ENCODE measurements around the gene BLNK. TPM values are rescaled to one million over a fixed set of nuclear protein-coding genes. Genes with fewer than 3 reads are reported as not detected.

The BLNK gene
- total and polyA plus RNA-seq, 2 experiments from 2014 or later, result not detected

- Histone ChIP-seq H3K4me3 (no peak overlapping the region), H2AFZ (no peak overlapping the region), H3K36me3 (ENCODE audit: low read depth) (no peaks in the 10 kb centered on the region), H3K79me2 (ENCODE audit: insufficient read depth) (no peaks in the 10 kb centered on the region), H3F3A (ENCODE audit: insufficient read depth) (no peaks in the 10 kb centered on the region), H3K4me1 (ENCODE audit: insufficient read depth) (no peaks in the 10 kb centered on the region), H3K9me3 (ENCODE audit: low read depth) (no peaks in the 10 kb centered on the region), H3K9me2 (ENCODE audit: insufficient read depth) (no peaks in the 10 kb centered on the region), H3K27me3 (replicated peaks; ENCODE audit: insufficient read depth) (no peaks in the 10 kb centered on the region), H3K4me2 (ENCODE audit: unreplicated experiment) (no peak overlapping the region), H4K20me1 (ENCODE audit: insufficient read depth) (no peaks in the 10 kb centered on the region), H3K27ac (no peak overlapping the region), H3K9ac (no peak overlapping the region)
- TF ChIP-seq EZH2phosphoT487 (IDR thresholded peaks at IDR 0.05; ENCODE audit: insufficient read depth, low read depth) (no peak), EZH2 (IDR thresholded peaks at IDR 0.05; ENCODE audit: insufficient read depth, poor library complexity, severe bottlenecking) (no peak)
- WGBS, 2 experiments (ENCODE audit: low coverage in 1 of 2, low lambda C conversion rate in 2 of 2, missing lambda C conversion rate in 2 of 2), result 28 to 32% methylated on average over 5 of the region's 5 CpGs
- in situ Hi-C loops (cut with MboI), result no loop called here
- DNase-seq, result no peak
Measured at GRCh38 chr10:96252730-96253129, 18.6 kb downstream of the BLNK start.

- 0 to 9% methylated on average over 1 of the region's 1 CpG for WGBS, 2 experiments (ENCODE audit: low coverage in 1 of 2, low lambda C conversion rate in 2 of 2, missing lambda C conversion rate in 2 of 2)
- Histone ChIP-seq H3K9me2 (ENCODE audit: insufficient read depth) (no peaks in the 10 kb centered on the region), H3K9ac (no peak overlapping the region), H3K27me3 (replicated peaks; ENCODE audit: insufficient read depth) (no peaks in the 10 kb centered on the region), H4K20me1 (ENCODE audit: insufficient read depth) (no peaks in the 10 kb centered on the region), H3F3A (ENCODE audit: insufficient read depth) (no peaks in the 10 kb centered on the region), H3K4me2 (ENCODE audit: unreplicated experiment) (no peak overlapping the region), H3K79me2 (ENCODE audit: insufficient read depth) (no peaks in the 10 kb centered on the region), H3K27ac (no peak overlapping the region), H3K4me1 (ENCODE audit: insufficient read depth) (no peaks in the 10 kb centered on the region), H3K9me3 (ENCODE audit: low read depth) (no peaks in the 10 kb centered on the region), H2AFZ (no peak overlapping the region), H3K36me3 (ENCODE audit: low read depth) (no peaks in the 10 kb centered on the region), H3K4me3 (no peak overlapping the region)
- in situ Hi-C loops (cut with MboI), result no loop called here
- no peak for TF ChIP-seq EZH2phosphoT487 (IDR thresholded peaks at IDR 0.05; ENCODE audit: insufficient read depth, low read depth)
- TF ChIP-seq EZH2 (IDR thresholded peaks at IDR 0.05; ENCODE audit: insufficient read depth, poor library complexity, severe bottlenecking), result no peak
- no peak for DNase-seq
Measured at GRCh38 chr10:96250349-96250748, 21.0 kb downstream of the BLNK start.

- Histone ChIP-seq H3K4me3 (no peak overlapping the region), H2AFZ (no peak overlapping the region)
- 32 to 40% methylated on average over 5 of the region's 5 CpGs for WGBS, 2 experiments (ENCODE audit: low coverage in 1 of 2, low lambda C conversion rate in 2 of 2, missing lambda C conversion rate in 2 of 2)
Measured at GRCh38 chr10:96249264-96249663, 22.1 kb downstream of the BLNK start.

GRCh38 chr10:96244354-96244753 lies 27.0 kb downstream of the BLNK start:
- in situ Hi-C loops (cut with MboI), result no loop called here
- TF ChIP-seq EZH2phosphoT487 (IDR thresholded peaks at IDR 0.05; ENCODE audit: insufficient read depth, low read depth), result no peak
- no peak for TF ChIP-seq EZH2 (IDR thresholded peaks at IDR 0.05; ENCODE audit: insufficient read depth, poor library complexity, severe bottlenecking)
- no peak overlapping the region for H3K9ac ChIP-seq
- no peaks in the 10 kb centered on the region for H3K79me2 ChIP-seq (ENCODE audit: insufficient read depth)
- no peaks in the 10 kb centered on the region for H3K36me3 ChIP-seq (ENCODE audit: low read depth)
- H3F3A ChIP-seq (ENCODE audit: insufficient read depth), result no peaks in the 10 kb centered on the region
- H4K20me1 ChIP-seq (ENCODE audit: insufficient read depth), result no peaks in the 10 kb centered on the region
- no peak for DNase-seq
- H3K4me2 ChIP-seq (ENCODE audit: unreplicated experiment), result no peak overlapping the region
- H3K27me3 ChIP-seq (replicated peaks; ENCODE audit: insufficient read depth), result no peaks in the 10 kb centered on the region; the same call in 1 of the 2 replicates
- no peaks in the 10 kb centered on the region for H3K4me1 ChIP-seq (ENCODE audit: insufficient read depth)
- H2AFZ ChIP-seq, result no peak overlapping the region
- no peaks in the 10 kb centered on the region for H3K9me2 ChIP-seq (ENCODE audit: insufficient read depth)
- H3K9me3 ChIP-seq (ENCODE audit: low read depth), result no peaks in the 10 kb centered on the region
- H3K27ac ChIP-seq, result no peak overlapping the region
- 41 to 48% methylated on average over 7 of the region's 7 CpGs for WGBS, 2 experiments (ENCODE audit: low coverage in 1 of 2, low lambda C conversion rate in 2 of 2, missing lambda C conversion rate in 2 of 2)
- H3K4me3 ChIP-seq, result no peak overlapping the region

More at GRCh38 chr10:96249264-96249663, 22.1 kb downstream of the BLNK start:
- Histone ChIP-seq H3K4me2 (ENCODE audit: unreplicated experiment) (no peak overlapping the region), H3K4me1 (ENCODE audit: insufficient read depth) (no peaks in the 10 kb centered on the region), H3K79me2 (ENCODE audit: insufficient read depth) (no peaks in the 10 kb centered on the region), H3K27ac (no peak overlapping the region), H3K9ac (no peak overlapping the region), H3K9me3 (ENCODE audit: low read depth) (no peaks in the 10 kb centered on the region), H3K36me3 (ENCODE audit: low read depth) (no peaks in the 10 kb centered on the region), H3F3A (ENCODE audit: insufficient read depth) (no peaks in the 10 kb centered on the region), H3K27me3 (replicated peaks; ENCODE audit: insufficient read depth) (no peaks in the 10 kb centered on the region), H3K9me2 (ENCODE audit: insufficient read depth) (no peaks in the 10 kb centered on the region), H4K20me1 (ENCODE audit: insufficient read depth) (no peaks in the 10 kb centered on the region)
- DNase-seq, result no peak
- TF ChIP-seq EZH2 (IDR thresholded peaks at IDR 0.05; ENCODE audit: insufficient read depth, poor library complexity, severe bottlenecking), result no peak
- no peak for TF ChIP-seq EZH2phosphoT487 (IDR thresholded peaks at IDR 0.05; ENCODE audit: insufficient read depth, low read depth)
- in situ Hi-C loops (cut with MboI), result no loop called here

GRCh38 chr10:96243296-96243695 lies 28.1 kb downstream of the BLNK start:
- no peak overlapping the region for H3K4me3 ChIP-seq
- no peaks in the 10 kb centered on the region; the same call in 1 of the 2 replicates for H3K27me3 ChIP-seq (replicated peaks; ENCODE audit: insufficient read depth)
- in situ Hi-C loops (cut with MboI), result no loop called here
- H3K4me2 ChIP-seq (ENCODE audit: unreplicated experiment), result no peak overlapping the region
- no peaks in the 10 kb centered on the region for H4K20me1 ChIP-seq (ENCODE audit: insufficient read depth)
- H3F3A ChIP-seq (ENCODE audit: insufficient read depth), result no peaks in the 10 kb centered on the region
- no peak overlapping the region for H2AFZ ChIP-seq
- H3K9ac ChIP-seq, result no peak overlapping the region
- no peaks in the 10 kb centered on the region for H3K36me3 ChIP-seq (ENCODE audit: low read depth)
- H3K9me3 ChIP-seq (ENCODE audit: low read depth), result no peaks in the 10 kb centered on the region
- DNase-seq, result no peak
- TF ChIP-seq EZH2 (IDR thresholded peaks at IDR 0.05; ENCODE audit: insufficient read depth, poor library complexity, severe bottlenecking) (no peak), EZH2phosphoT487 (IDR thresholded peaks at IDR 0.05; ENCODE audit: insufficient read depth, low read depth) (no peak)
- no peaks in the 10 kb centered on the region for H3K79me2 ChIP-seq (ENCODE audit: insufficient read depth)
- no peaks in the 10 kb centered on the region for H3K9me2 ChIP-seq (ENCODE audit: insufficient read depth)
- H3K4me1 ChIP-seq (ENCODE audit: insufficient read depth), result no peaks in the 10 kb centered on the region
- no peak overlapping the region for H3K27ac ChIP-seq
- WGBS, 2 experiments (ENCODE audit: low coverage in 1 of 2, low lambda C conversion rate in 2 of 2, missing lambda C conversion rate in 2 of 2), result 55 to 58% methylated on average over 4 of the region's 4 CpGs

All from GM23248 (cell line).